K562 (cell line): ENCODE results near the gene MAPK13. TPM values are rescaled to one million over a fixed set of nuclear protein-coding genes. Genes with fewer than 3 reads are reported as not detected.

Experiments
- ARID1B ChIP-seq: fragments of 450-650 bp; IDR thresholded peaks from 2 replicates; pipeline ENCODE4 v1.6.1; 2016; ENCODE audit warnings: antibody characterized with exemption, mild to moderate bottlenecking, inconsistent platforms
- ARNT ChIP-seq, 2 experiments: fragments of 450-650 bp; IDR thresholded peaks; 2 replicates each; pipeline ENCODE4 v1.6.1; 2016; ENCODE audit warnings: mild to moderate bottlenecking in 1 of 2
- GTF2B ChIP-seq: IDR thresholded peaks from 2 replicates; pipeline ENCODE4 v1.6.1; 2011; ENCODE audit not compliant: insufficient read length; ENCODE audit errors: extremely low read depth
- HEY1 ChIP-seq: fragments of 250-450 bp; sonication (Bioruptor Pico); IDR thresholded peaks from 2 replicates; pipeline ENCODE4 v1.5.0; 2020; ENCODE audit warnings: mild to moderate bottlenecking, moderate library complexity, borderline replicate concordance
- MTA3 ChIP-seq: fragments of 450-650 bp; formaldehyde crosslinking; IDR thresholded peaks from 2 replicates; pipeline ENCODE4 v1.6.1; 2017; ENCODE audit warnings: mild to moderate bottlenecking, borderline replicate concordance
- NFIC ChIP-seq: fragments of 450-650 bp; IDR thresholded peaks from 2 replicates; pipeline ENCODE4 v1.6.1; 2017; ENCODE audit warnings: mild to moderate bottlenecking, inconsistent platforms
- PHTF2 ChIP-seq: fragments of 250-450 bp; sonication (Bioruptor Pico); IDR thresholded peaks from 2 replicates; pipeline ENCODE4 v1.5.0; 2021; ENCODE audit warnings: mild to moderate bottlenecking
- PRMT5 ChIP-seq: sonication (generic); formaldehyde crosslinking; IDR thresholded peaks from 2 replicates; pipeline ENCODE4 v1.5.0; 2020; ENCODE audit warnings: missing genetic modification reagents
- RFX5 ChIP-seq: IDR thresholded peaks from 2 replicates; pipeline ENCODE4 v1.6.1; 2011; ENCODE audit warnings: low read depth, mild to moderate bottlenecking, improper control_type of control experiment, low read length
- RFX7 ChIP-seq: fragments of 250-450 bp; sonication (Bioruptor Pico); IDR thresholded peaks from 2 replicates; pipeline ENCODE4 v1.5.1; 2021; ENCODE audit warnings: mild to moderate bottlenecking
- SREBF2 ChIP-seq: sonication (generic); formaldehyde crosslinking; IDR thresholded peaks from 2 replicates; pipeline ENCODE4 v1.4.0; 2020; ENCODE audit warnings: mild to moderate bottlenecking, missing genetic modification reagents
- SRSF1 ChIP-seq: fragments of 200-400 bp; formaldehyde crosslinking; IDR thresholded peaks from 2 replicates; pipeline ENCODE4 v1.6.1; 2017; ENCODE audit warnings: mild to moderate bottlenecking, low read depth, low read length, moderate library complexity
- TGIF2 ChIP-seq: sonication (generic); formaldehyde crosslinking; IDR thresholded peaks from 2 replicates; pipeline ENCODE4 v1.8.1; 2022; ENCODE audit warnings: mild to moderate bottlenecking, missing genetic modification reagents, moderate library complexity
- ZFP1 ChIP-seq: fragments of 450-650 bp; formaldehyde crosslinking; IDR thresholded peaks from 2 replicates; pipeline ENCODE4 v1.4.0; 2020; ENCODE audit warnings: mild to moderate bottlenecking, mixed read lengths
- ZKSCAN3 ChIP-seq: fragments of 250-450 bp; sonication (Bioruptor Pico); IDR thresholded peaks from 2 replicates; pipeline ENCODE4 v1.4.0; 2020
- ZNF274 ChIP-seq: IDR thresholded peaks from 2 replicates; pipeline ENCODE4 v1.6.1; 2011; ENCODE audit warnings: low read depth, mild to moderate bottlenecking, low read length, moderate library complexity, borderline replicate concordance
- ZNF318 ChIP-seq, 2 experiments: fragments of 450-650 bp; IDR thresholded peaks; 2 replicates each; pipeline ENCODE4 v1.6.1; 2016; ENCODE audit warnings: mild to moderate bottlenecking in 2 of 2, borderline replicate concordance in 1 of 2, low read depth in 1 of 2, moderate library complexity in 1 of 2
- ZNF717 ChIP-seq: fragments of 250-450 bp; sonication (Bioruptor Pico); IDR thresholded peaks from 2 replicates; pipeline ENCODE4 v1.5.0; 2021
- polyA plus RNA-seq, 8 experiments: library from polyadenylated mRNA; depleted of rRNA in 4 of 8; stranded (reverse) in 5 of 8; unstranded in 3 of 8; fragments of >200 nt; fragmentation: Nextera tagmentation in 2 of 8; fragmentation: Illumina TruSeq in 1 of 8; extraction: Ambion mirVana in 2 of 8; extraction: Trizol in 1 of 8; gene quantifications; 2 replicates each; pipeline versions ENCODE4 v1.2.1 to v1.2.3, GENCODE V29; 2011 to 2014; ENCODE audit warnings: inconsistent platforms in 1 of 8, missing spikeins in 1 of 8
- total RNA-seq, 7 experiments: library from RNA; depleted of rRNA in 6 of 7; stranded (reverse); fragments of >200 nt in 6 of 7; fragmentation: Illumina TruSeq in 2 of 7; extraction: Trizol in 2 of 7; gene quantifications; 2 replicates each; pipeline versions ENCODE4 v1.2.1 to v1.2.3, GENCODE V29; 2011 to 2021; ENCODE audit warnings: low replicate concordance in 1 of 7
- TF ChIP-seq, protein P1 (sequence below): fragments of 250-450 bp; sonication (Bioruptor Pico); IDR thresholded peaks from 2 replicates; pipeline ENCODE4 v1.5.0; 2020; ENCODE audit warnings: mild to moderate bottlenecking, borderline replicate concordance

MAPK13 gene
- total and polyA plus RNA-seq, 9 of the 15 experiments (the other 6 are each of a cell fraction or from before 2014, with no cell fraction given), result 0.03 to 2.3 (median 0.48) TPM; not detected in 1

- no peak for TF ChIP-seq RFX5
- no peak for TF ChIP-seq HEY1
- peak; percentile 80 for TF ChIP-seq ARID1B
- no peak for TF ChIP-seq ZNF318 (IDR thresholded peaks at IDR 0.05; ENCODE audit: borderline replicate concordance in 1 of 2, low read depth in 1 of 2)
- TF ChIP-seq SREBF2 (CRISPR knock-in tag), result no peak
- peak; percentile 92 for TF ChIP-seq NFIC
- no peak for TF ChIP-seq PHTF2 (CRISPR knock-in tag)
- no peak for TF ChIP-seq RFX7 (CRISPR knock-in tag)
- no peak for TF ChIP-seq ZFP1 (CRISPR knock-in tag)
- peak; percentile 37; the same call in 1 of the 2 replicates for TF ChIP-seq MTA3
- no peak for TF ChIP-seq ZNF717
- TF ChIP-seq, protein P1, sequence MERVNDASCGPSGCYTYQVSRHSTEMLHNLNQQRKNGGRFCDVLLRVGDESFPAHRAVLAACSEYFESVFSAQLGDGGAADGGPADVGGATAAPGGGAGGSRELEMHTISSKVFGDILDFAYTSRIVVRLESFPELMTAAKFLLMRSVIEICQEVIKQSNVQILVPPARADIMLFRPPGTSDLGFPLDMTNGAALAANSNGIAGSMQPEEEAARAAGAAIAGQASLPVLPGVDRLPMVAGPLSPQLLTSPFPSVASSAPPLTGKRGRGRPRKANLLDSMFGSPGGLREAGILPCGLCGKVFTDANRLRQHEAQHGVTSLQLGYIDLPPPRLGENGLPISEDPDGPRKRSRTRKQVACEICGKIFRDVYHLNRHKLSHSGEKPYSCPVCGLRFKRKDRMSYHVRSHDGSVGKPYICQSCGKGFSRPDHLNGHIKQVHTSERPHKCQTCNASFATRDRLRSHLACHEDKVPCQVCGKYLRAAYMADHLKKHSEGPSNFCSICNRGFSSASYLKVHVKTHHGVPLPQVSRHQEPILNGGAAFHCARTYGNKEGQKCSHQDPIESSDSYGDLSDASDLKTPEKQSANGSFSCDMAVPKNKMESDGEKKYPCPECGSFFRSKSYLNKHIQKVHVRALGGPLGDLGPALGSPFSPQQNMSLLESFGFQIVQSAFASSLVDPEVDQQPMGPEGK, result no peak
- TF ChIP-seq ARNT (IDR thresholded peaks at IDR 0.05), result 0 out of 4 replicates have a peak, but pooled peaks of 1 of the 2 experiments have one; percentile 27
- TF ChIP-seq GTF2B, result no peak
- no peak for TF ChIP-seq ZKSCAN3
- no peak for TF ChIP-seq TGIF2
- TF ChIP-seq SRSF1, result no peak
- no peak for TF ChIP-seq ZNF274
- TF ChIP-seq PRMT5 (CRISPR knock-in tag), result no peak
Measured at GRCh38 chr6:36099869-36100483, 30.3 kb upstream of the MAPK13 start (continued).
